Lower lobe of right lung (tissue), 2 donors: Measurements from ENCODE around the gene SLC22A7. TPM values are rescaled to one million over a fixed set of nuclear protein-coding genes. Genes with fewer than 3 reads are reported as not detected.
A peak's percentile ranks its signal among the peaks of the same experiment; 100 is the strongest.

Experiments
- ATAC-seq, 2 donors: fragments of 200-7000 bp; cut with Tn5 transposase; one replicate each; pipeline ENCODE4 v1.9.1; 2020 to 2022; ENCODE audit warnings: mild to moderate bottlenecking in 2 of 2, moderate library complexity in 2 of 2
- DNase-seq: peaks from one replicate; pipeline ENCODE4 v3.0.0-alpha.2; 2020
- H3K27ac ChIP-seq: fragments of 200-600 bp; one replicate; pipeline ENCODE4 v1.8.0; 2022
- H3K27me3 ChIP-seq: fragments of 200-600 bp; one replicate; pipeline ENCODE4 v1.8.0; 2022; ENCODE audit warnings: low read depth
- H3K36me3 ChIP-seq: fragments of 200-600 bp; one replicate; pipeline ENCODE4 v1.8.0; 2022; ENCODE audit warnings: mild to moderate bottlenecking
- H3K4me1 ChIP-seq: fragments of 200-600 bp; one replicate; pipeline ENCODE4 v1.8.0; 2022
- H3K4me3 ChIP-seq: fragments of 200-600 bp; one replicate; pipeline ENCODE4 v1.8.0; 2022; ENCODE audit warnings: mild to moderate bottlenecking
- H3K9me3 ChIP-seq: fragments of 200-600 bp; one replicate; pipeline ENCODE4 v1.8.0; 2022
- intact Hi-C: fragments of 100-400 bp; cut with DNase I; formaldehyde crosslinking; loops from one replicate; pipeline ENCODE4 v1.11.0; 2022
- total RNA-seq: library from RNA; stranded (reverse); fragmentation: NEBNext Ultra II Directional; extraction: Animal tissue kit (Norgen Biotek cat#: 25700); gene quantifications from one replicate; pipeline ENCODE4 v1.2.1, GENCODE V29; 2021
- TF ChIP-seq, protein P1 (sequence below): fragments of 200-600 bp; IDR thresholded peaks from one replicate; pipeline ENCODE4 v1.8.0; 2022; ENCODE audit warnings: antibody characterized with exemption, mild to moderate bottlenecking
- donor health status: DM: no; HTN: yes; CAD: no; lungs with severe emphysema.

Gene SLC22A7
- total RNA-seq, 1 donor from 2014 or later: not detected

DNA sequence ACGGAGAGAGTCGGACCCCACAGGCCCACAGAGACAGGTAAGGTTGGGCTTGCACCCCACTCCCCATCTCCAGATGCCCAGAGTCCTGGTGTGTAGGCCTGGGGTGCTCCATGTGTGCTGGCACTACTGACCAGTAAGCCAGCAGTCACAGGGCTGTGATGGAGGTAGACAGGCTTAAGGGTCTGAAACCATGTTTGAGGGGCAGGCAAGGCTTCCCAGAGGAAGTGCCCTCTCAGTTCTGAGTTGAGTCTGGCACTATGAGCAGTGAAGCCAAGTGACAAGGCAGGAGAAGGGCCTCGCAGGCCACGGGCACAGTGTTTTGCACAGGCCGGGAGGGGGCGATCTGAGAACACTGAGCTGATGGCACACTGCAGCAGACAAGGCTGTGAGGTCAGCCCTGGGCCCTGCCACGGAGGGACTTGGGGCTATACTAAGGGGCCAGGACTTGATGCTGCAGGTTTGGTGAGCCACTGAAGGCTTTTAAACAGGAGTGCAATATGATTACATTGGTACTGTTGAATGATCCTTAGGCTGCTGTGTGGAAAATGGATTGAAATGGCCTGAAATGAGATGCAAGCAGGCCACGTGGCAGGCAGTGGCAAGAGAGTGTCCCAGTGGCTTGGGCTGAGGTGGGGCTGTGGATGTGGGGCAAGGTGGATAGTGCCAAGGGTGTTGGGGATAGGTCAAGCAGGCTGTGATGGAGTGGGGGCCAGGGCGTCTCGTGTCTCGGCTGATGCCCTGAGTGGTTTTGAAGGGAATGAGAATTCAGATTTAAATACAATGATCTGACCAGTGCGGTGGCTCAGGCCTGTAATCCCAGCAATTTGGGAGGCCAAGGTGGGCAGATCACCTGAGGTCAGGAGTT lies 34.5 kb upstream of the SLC22A7 start:
- intact Hi-C loops: no loop called here

DNA sequence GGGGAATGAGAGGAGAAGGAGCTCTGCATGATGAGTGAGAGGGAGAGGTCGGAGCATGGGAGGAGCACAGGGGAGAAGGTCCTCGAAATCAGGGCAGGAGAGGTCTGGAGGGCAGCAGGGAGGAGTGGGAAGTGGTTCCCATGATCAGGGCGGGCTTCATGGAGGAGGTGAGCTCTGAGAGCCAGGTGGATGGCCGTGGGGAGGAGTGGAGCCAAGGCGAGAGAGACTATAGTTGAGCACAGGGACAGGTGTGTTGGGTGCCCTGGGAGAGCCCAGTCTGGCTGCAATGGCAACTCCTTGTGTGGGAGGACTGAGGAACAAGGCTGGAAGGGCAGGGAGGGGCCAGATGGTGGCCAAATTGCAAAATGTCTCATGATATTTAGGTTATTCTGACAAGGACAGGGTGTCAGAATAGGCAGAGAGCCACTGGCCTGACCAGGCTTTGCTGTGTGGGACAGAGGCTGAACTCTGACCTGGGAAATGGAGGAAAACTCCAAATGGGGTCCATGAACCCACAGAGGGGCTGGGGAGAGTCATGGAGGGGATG lies 33.4 kb upstream of the SLC22A7 start:
- Histone ChIP-seq H3K27me3 (peaks cover 7% of the 10 kb centered on the region), H3K36me3 (no peaks in the 10 kb centered on the region), H3K27ac (no peak overlapping the region), H3K9me3 (no peaks in the 10 kb centered on the region), H3K4me3 (no peak overlapping the region), H3K4me1 (peaks cover 9% of the 10 kb centered on the region)
- intact Hi-C loops: no loop called here
- ATAC-seq (no peak), DNase-seq (no peak)
- TF ChIP-seq, protein P1, sequence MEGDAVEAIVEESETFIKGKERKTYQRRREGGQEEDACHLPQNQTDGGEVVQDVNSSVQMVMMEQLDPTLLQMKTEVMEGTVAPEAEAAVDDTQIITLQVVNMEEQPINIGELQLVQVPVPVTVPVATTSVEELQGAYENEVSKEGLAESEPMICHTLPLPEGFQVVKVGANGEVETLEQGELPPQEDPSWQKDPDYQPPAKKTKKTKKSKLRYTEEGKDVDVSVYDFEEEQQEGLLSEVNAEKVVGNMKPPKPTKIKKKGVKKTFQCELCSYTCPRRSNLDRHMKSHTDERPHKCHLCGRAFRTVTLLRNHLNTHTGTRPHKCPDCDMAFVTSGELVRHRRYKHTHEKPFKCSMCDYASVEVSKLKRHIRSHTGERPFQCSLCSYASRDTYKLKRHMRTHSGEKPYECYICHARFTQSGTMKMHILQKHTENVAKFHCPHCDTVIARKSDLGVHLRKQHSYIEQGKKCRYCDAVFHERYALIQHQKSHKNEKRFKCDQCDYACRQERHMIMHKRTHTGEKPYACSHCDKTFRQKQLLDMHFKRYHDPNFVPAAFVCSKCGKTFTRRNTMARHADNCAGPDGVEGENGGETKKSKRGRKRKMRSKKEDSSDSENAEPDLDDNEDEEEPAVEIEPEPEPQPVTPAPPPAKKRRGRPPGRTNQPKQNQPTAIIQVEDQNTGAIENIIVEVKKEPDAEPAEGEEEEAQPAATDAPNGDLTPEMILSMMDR: no peak

More for the DNA sequence above, 34.5 kb upstream of the SLC22A7 start:
- ATAC-seq (peak; percentile 84 to 91), DNase-seq (peak; percentile 82)
- no peaks in the 10 kb centered on the region for H3K9me3 ChIP-seq
- no peaks in the 10 kb centered on the region for H3K4me1 ChIP-seq
- no peak overlapping the region for H3K4me3 ChIP-seq
- TF ChIP-seq, protein P1: peak; percentile 76
- H3K27me3 ChIP-seq: peaks cover 4% of the 10 kb centered on the region
- no peak overlapping the region for H3K27ac ChIP-seq
- H3K36me3 ChIP-seq: no peaks in the 10 kb centered on the region

DNA sequence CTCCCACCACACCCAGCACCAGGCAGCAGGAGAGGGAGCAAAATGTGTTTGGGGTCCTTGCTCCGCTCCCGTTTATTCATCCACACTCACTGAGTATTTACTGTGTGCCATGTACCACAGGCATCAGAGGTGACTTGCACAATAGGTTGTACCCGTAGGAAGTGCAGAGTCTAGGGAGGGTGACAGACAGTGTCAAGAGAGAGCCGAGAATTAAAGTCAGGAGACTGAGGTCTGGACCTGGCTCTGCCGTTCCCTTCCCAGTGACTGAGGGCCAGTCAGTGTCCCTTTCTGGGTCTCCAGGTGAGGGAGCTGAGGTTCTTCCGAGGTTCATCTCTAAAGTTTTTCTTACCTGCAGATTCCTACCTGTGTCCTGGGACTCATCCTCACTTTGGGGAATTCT lies 32.5 kb upstream of the SLC22A7 start:
- Histone ChIP-seq H3K36me3 (no peaks in the 10 kb centered on the region), H3K9me3 (no peaks in the 10 kb centered on the region), H3K4me1 (peaks cover 10% of the 10 kb centered on the region), H3K27ac (no peak overlapping the region), H3K4me3 (no peak overlapping the region), H3K27me3 (peaks cover 7% of the 10 kb centered on the region)
- intact Hi-C loops: no loop called here
- ATAC-seq: no peak
- no peak for DNase-seq
- TF ChIP-seq, protein P1: no peak

DNA sequence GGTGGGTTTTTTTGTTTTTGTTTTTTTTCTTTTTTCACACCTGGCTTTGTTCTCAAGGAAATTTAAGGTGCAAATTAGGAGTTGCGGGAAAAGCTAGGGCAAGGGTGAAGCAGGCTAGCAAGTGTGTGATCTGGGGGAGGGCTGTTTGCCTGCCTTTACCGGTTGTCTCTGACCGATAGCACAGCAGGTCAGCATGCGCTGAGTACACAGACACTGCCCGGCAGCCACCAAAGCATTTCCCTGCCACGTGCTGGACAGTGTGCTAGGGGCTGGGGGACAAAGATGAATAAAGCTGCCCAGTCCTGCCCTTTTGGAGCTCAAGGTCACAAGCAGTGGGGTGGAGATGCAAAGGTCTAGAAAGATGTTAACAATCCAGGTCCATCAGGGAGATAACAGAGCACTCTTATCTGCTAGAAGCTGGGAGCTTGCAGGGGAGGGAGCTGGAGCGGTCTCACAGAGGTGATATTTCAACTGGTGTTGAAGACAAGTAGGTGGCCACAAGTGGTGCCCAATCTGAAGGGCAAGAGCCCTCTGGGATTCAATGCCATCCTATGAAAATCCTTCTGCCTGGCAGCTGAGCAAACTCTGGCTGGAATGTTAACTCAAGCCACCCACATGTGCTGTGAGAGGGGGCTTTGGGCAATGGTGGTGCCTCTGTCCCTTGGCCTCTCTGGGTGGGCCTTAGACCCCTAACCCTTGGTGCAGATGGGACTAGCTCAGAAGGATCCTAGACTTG lies 30.3 kb upstream of the SLC22A7 start:
- intact Hi-C loops: no loop called here
- Histone ChIP-seq H3K4me3 (no peak overlapping the region), H3K27me3 (peaks cover 11% of the 10 kb centered on the region), H3K27ac (peak overlapping the region; percentile 11), H3K4me1 (peaks cover 10% of the 10 kb centered on the region), H3K36me3 (no peaks in the 10 kb centered on the region), H3K9me3 (no peaks in the 10 kb centered on the region)
- TF ChIP-seq, protein P1: no peak
- ATAC-seq (no peak), DNase-seq (no peak)

DNA sequence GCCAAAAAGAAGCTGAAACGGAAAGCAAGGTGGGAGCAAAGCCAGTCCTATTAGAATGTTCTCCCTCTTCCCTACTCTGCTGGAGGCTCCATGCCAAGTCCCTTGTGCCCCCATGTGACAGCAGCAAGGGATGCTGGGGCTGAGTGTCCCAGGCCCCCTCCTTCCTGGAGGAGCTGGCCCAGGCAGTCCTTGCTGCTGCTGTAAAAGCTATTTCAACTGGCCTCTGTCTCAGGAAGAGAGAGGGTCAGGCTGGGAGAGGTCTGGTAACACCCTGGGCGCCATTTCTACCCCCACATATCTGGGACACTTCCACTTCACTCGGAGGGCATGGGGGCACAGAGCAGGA lies 29.7 kb upstream of the SLC22A7 start:
- DNase-seq (no peak), ATAC-seq (no peak)
- Histone ChIP-seq H3K27ac (peak overlapping the region; percentile 11), H3K27me3 (peaks cover 11% of the 10 kb centered on the region), H3K4me3 (no peak overlapping the region), H3K4me1 (peaks cover 10% of the 10 kb centered on the region), H3K9me3 (no peaks in the 10 kb centered on the region), H3K36me3 (no peaks in the 10 kb centered on the region)
- intact Hi-C loops: no loop called here
- TF ChIP-seq, protein P1: no peak
